Left ventricle myocardium superior (tissue), 1 donor: ENCODE results near the gene PCDH15. TPM values are rescaled to one million over a fixed set of nuclear protein-coding genes. Genes with fewer than 3 reads are reported as not detected.
A peak's percentile ranks its signal among the peaks of the same experiment; 100 is the strongest.

Source experiments
- ATAC-seq: fragments of 200-7000 bp; cut with Tn5 transposase; one replicate; pipeline ENCODE4 v1.9.1; 2020; ENCODE audit warnings: mild to moderate bottlenecking, moderate library complexity
- DNase-seq: peaks from one replicate; pipeline ENCODE4 v3.0.0-alpha.2; 2020
- intact Hi-C: fragments of 100-400 bp; cut with micrococcal nuclease; formaldehyde crosslinking; loops from one replicate; pipeline ENCODE4 v1.11.0; 2022
- total RNA-seq: library from RNA; stranded (reverse); fragmentation: NEBNext Ultra II Directional; extraction: Animal tissue kit (Norgen Biotek cat#: 25700); gene quantifications from one replicate; pipeline ENCODE4 v1.2.1, GENCODE V29; 2021
- donor health status: DM: no; HTN: yes; CAD: no; lungs with severe emphysema.

PCDH15 gene
- total RNA-seq, 1 donor from 2014 or later, result 0.25 TPM

- no peak for ATAC-seq
These were observed 566.2 kb downstream of the PCDH15 start for GRCh38 chr10:54234832-54235231.

GRCh38 chr10:54203401-54203800 lies 597.6 kb downstream of the PCDH15 start:
- DNase-seq, result no peak
- no peak for ATAC-seq
- intact Hi-C loops, result no loop called here

More at GRCh38 chr10:54234832-54235231, 566.2 kb downstream of the PCDH15 start:
- intact Hi-C loops, result no loop called here
- DNase-seq, result no peak

- intact Hi-C loops, result no loop called here
- no peak for DNase-seq
- ATAC-seq, result no peak
These were observed 603.0 kb downstream of the PCDH15 start for GRCh38 chr10:54198051-54198450.

- intact Hi-C loops, result no loop called here
- ATAC-seq (no peak), DNase-seq (no peak)
These were observed 606.2 kb downstream of the PCDH15 start for GRCh38 chr10:54194806-54195205.

GRCh38 chr10:54159924-54160323 lies 641.1 kb downstream of the PCDH15 start:
- intact Hi-C loops, result no loop called here
- DNase-seq (no peak), ATAC-seq (no peak)

GRCh38 chr10:54148508-54148907 lies 652.5 kb downstream of the PCDH15 start:
- intact Hi-C loops, result no loop called here
- ATAC-seq (no peak), DNase-seq (no peak)

- intact Hi-C loops, result no loop called here
- no peak for ATAC-seq
- DNase-seq, result no peak
These were observed 661.1 kb downstream of the PCDH15 start for GRCh38 chr10:54139819-54140428.

GRCh38 chr10:54137396-54137795 lies 663.6 kb downstream of the PCDH15 start:
- ATAC-seq (no peak), DNase-seq (no peak)
- intact Hi-C loops, result no loop called here

GRCh38 chr10:54133203-54133602 lies 667.8 kb downstream of the PCDH15 start:
- DNase-seq (no peak), ATAC-seq (no peak)
- intact Hi-C loops, result no loop called here

GRCh38 chr10:54131833-54132232 lies 669.2 kb downstream of the PCDH15 start:
- ATAC-seq (no peak), DNase-seq (no peak)
- intact Hi-C loops, result no loop called here

GRCh38 chr10:54130394-54130793 lies 670.6 kb downstream of the PCDH15 start:
- no peak for DNase-seq
- intact Hi-C loops, result no loop called here
- no peak for ATAC-seq

- intact Hi-C loops, result no loop called here
- ATAC-seq (no peak), DNase-seq (no peak)
These were observed 675.8 kb downstream of the PCDH15 start for GRCh38 chr10:54125098-54125747.

- ATAC-seq (no peak), DNase-seq (no peak)
- intact Hi-C loops, result no loop called here
These were observed 676.7 kb downstream of the PCDH15 start for GRCh38 chr10:54124209-54124885.

- intact Hi-C loops, result no loop called here
- ATAC-seq (no peak), DNase-seq (no peak)
These were observed 680.2 kb downstream of the PCDH15 start for GRCh38 chr10:54120806-54121205.

GRCh38 chr10:54108961-54109360 lies 692.1 kb downstream of the PCDH15 start:
- ATAC-seq (no peak), DNase-seq (no peak)
- intact Hi-C loops, result no loop called here

- intact Hi-C loops, result no loop called here
- ATAC-seq (no peak), DNase-seq (no peak)
These were observed 704.1 kb downstream of the PCDH15 start for GRCh38 chr10:54096892-54097291.

- intact Hi-C loops, result no loop called here
- DNase-seq, result no peak
- no peak for ATAC-seq
These were observed 706.7 kb downstream of the PCDH15 start for GRCh38 chr10:54094321-54094720.

GRCh38 chr10:54091237-54091636 lies 709.8 kb downstream of the PCDH15 start:
- ATAC-seq (peak; percentile 75), DNase-seq (no peak)
- intact Hi-C loops, result no loop called here

- ATAC-seq, result no peak
- intact Hi-C loops, result no loop called here
- DNase-seq, result no peak
These were observed 719.1 kb downstream of the PCDH15 start for GRCh38 chr10:54081950-54082349.

- no peak for ATAC-seq
- intact Hi-C loops, result no loop called here
These were observed 733.7 kb downstream of the PCDH15 start for GRCh38 chr10:54067361-54067760.

GRCh38 chr10:54066646-54067045 lies 734.4 kb downstream of the PCDH15 start:
- no peak for ATAC-seq
- intact Hi-C loops, result no loop called here
- DNase-seq, result no peak

More at GRCh38 chr10:54067361-54067760, 733.7 kb downstream of the PCDH15 start:
- no peak for DNase-seq
